Activated T-helper 17 cell treated with anti-CD3 and anti-CD28 coated beads, Interleukin-2, amount 50 U/mL, for 72 hours (primary cell): ENCODE measurements around the gene EXD3. TPM values are rescaled to one million over a fixed set of nuclear protein-coding genes. Genes with fewer than 3 reads are reported as not detected.

ENCODE experiments used
- ATAC-seq: fragments of 150-1000 bp; cut with Tn5 transposase; replicated peaks from 2 replicates; pipeline ENCODE4 v1.10.0; 2021; ENCODE audit warnings: mild to moderate bottlenecking, moderate library complexity
- H3K27ac Mint-ChIP-seq: one replicate; pipeline ENCODE4 v1.8.0; 2022; ENCODE audit warnings: mixed read lengths
- H3K27me3 Mint-ChIP-seq: one replicate; pipeline ENCODE4 v1.8.0; 2022; ENCODE audit warnings: mixed read lengths
- H3K36me3 Mint-ChIP-seq: one replicate; pipeline ENCODE4 v1.8.0; 2022; ENCODE audit warnings: low read depth, mild to moderate bottlenecking, mixed read lengths
- H3K4me1 Mint-ChIP-seq: one replicate; pipeline ENCODE4 v1.8.0; 2022; ENCODE audit warnings: mixed read lengths
- H3K4me3 Mint-ChIP-seq: one replicate; pipeline ENCODE4 v1.8.0; 2022; ENCODE audit warnings: mild to moderate bottlenecking, mixed read lengths
- H3K9me3 Mint-ChIP-seq: one replicate; pipeline ENCODE4 v1.8.0; 2022; ENCODE audit warnings: mixed read lengths
- total RNA-seq, 2 donors: library from RNA; stranded (reverse); gene quantifications; one replicate each; pipeline ENCODE4 v1.2.3, GENCODE V29; 2022

The EXD3 gene
- total RNA-seq, 2 donors from 2014 or later: 8.8 to 10.0 TPM

DNA sequence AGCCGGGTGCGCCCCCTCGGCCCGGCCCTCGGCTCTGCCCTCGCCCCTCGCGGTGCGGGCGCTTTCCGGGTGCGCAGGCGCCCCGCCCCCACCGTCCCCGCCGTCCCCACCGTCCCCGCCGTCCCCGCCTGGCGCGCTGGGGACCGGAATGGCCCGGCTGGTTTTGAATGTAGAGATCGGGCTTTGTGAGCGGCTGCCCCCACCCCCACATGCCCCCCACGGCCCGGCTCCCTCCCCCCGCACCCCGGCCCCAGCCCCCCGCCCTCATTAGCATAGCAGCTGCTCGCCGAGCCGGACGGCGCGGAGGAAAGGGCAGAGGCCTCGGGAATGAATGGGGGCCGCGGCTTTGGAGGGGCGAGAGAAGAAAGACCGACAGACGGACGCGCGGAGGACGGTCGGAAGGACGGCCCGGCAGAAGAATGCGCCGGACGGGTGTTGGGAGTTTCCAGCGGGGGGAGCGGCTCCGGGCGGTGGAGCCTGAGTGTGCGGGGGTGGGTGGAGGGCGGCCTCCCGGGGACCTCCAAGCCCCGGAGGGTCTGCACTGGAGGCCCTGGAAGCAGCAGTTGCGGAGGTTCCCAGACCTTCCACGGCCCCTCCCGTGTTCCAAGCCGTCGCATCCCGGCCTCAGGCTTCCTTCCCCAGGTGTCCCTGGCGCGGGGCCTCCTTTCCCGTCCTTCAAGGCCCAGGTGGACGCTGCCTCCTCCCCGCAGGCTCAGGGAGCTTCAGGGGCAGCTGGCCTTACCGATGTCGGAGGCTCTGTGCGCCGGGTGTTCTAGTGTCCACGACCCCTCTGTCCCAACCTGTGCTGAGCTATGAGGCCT is 126.9 kb downstream of the EXD3 start:
- ATAC-seq: no peak
- Mint-ChIP-seq H3K27me3 (peaks cover 25% of the 10 kb centered on the region), H3K9me3 (no peaks in the 10 kb centered on the region), H3K36me3 (no peaks in the 10 kb centered on the region), H3K27ac (no peak overlapping the region), H3K4me3 (peak overlapping the region; percentile 54), H3K4me1 (peaks cover 5% of the 10 kb centered on the region)

DNA sequence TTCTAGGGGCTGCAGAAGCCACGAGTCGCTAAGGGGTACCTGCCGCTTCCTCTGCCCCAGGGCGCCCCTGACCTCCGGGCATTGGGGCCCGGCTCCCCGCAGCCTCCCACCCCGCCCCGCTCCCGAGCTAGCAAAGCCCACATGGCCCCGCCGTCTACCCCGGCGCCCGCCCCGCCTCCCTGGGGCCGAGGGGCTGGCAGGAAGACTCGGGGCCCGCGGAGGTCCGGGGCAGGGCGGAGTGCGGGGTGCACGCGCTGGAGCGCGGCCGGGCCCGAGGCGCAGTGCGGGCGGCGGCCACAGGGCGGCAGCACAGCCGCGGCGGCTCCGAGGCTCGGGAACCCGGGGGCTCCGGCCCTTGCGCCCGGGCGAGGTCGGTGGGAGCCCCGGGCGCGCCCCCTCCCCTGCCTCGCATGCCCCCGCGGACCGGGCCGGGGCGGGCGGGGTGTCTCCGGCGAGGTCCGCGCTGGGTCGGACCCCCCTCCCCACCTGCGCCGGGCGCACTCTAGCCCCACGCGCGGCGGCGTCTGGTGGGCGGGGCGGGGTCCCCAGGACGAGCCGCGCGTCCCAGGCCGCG is 127.6 kb downstream of the EXD3 start:
- Mint-ChIP-seq H3K36me3 (no peaks in the 10 kb centered on the region), H3K4me3 (no peak overlapping the region), H3K27ac (no peak overlapping the region), H3K9me3 (no peaks in the 10 kb centered on the region), H3K4me1 (peaks cover 5% of the 10 kb centered on the region), H3K27me3 (peaks cover 25% of the 10 kb centered on the region)
- ATAC-seq: peak; percentile 86

DNA sequence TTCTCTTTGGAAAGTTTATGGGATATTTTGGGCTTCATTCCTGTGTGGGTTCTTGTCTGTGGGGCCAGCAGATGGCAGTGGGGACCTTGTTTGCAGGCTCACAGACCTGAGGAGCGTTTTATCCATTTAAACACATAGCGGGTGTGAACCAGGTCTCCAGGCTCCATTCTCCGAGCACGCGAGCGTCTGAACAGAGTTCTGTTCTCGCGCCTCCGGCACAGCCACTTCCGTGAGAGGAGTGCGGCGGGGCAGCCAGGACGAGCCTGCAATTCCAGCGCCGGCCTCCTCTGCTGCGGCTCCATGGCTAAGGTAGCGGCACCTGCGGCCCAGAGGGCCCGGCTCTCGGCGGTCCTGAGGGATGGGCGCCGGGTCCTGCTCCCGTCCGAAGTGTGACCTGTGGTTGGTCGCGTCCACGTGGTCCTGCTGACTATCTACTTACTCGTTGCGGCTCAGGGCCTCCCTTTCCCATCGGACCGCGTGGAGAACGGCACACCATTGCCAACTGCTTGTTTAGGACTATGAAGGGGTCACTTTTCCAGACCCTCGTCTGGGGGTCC is 128.2 kb downstream of the EXD3 start:
- no peak for ATAC-seq
- Mint-ChIP-seq H3K4me3 (no peak overlapping the region), H3K4me1 (peaks cover 5% of the 10 kb centered on the region), H3K9me3 (no peaks in the 10 kb centered on the region), H3K36me3 (no peaks in the 10 kb centered on the region), H3K27me3 (peaks cover 23% of the 10 kb centered on the region), H3K27ac (no peak overlapping the region)

DNA sequence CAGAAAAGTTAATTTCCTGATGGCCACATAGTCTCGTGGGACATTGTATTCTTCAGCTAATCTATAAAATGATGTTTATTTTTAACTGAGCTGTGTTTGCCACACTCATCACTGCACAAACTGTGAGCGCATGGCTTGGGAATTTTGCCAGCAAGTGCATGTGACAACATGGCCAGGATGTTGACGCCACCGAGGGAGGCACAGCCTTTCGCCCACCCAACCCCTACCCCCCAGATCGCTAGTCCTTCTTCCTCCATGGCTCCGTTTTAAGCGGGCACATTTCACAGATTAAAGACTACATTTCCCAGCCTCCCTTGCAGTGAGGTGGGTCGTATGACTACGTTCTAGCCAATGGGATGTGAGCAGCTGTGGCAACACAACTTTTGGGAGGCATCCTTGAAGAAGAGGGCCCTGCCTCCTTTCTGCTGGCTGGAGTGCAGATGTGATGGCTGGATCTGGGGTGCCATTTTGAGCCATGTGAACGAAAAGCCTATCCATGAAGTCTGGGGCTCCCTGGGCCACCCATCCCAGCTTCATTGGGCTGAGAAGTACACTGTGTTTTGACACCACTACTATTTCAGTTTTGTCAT is 128.8 kb downstream of the EXD3 start:
- Mint-ChIP-seq H3K27ac (no peak overlapping the region), H3K4me1 (peaks cover 5% of the 10 kb centered on the region), H3K4me3 (no peak overlapping the region), H3K9me3 (no peaks in the 10 kb centered on the region), H3K36me3 (no peaks in the 10 kb centered on the region), H3K27me3 (peaks cover 22% of the 10 kb centered on the region)
- ATAC-seq: peak; percentile 65

DNA sequence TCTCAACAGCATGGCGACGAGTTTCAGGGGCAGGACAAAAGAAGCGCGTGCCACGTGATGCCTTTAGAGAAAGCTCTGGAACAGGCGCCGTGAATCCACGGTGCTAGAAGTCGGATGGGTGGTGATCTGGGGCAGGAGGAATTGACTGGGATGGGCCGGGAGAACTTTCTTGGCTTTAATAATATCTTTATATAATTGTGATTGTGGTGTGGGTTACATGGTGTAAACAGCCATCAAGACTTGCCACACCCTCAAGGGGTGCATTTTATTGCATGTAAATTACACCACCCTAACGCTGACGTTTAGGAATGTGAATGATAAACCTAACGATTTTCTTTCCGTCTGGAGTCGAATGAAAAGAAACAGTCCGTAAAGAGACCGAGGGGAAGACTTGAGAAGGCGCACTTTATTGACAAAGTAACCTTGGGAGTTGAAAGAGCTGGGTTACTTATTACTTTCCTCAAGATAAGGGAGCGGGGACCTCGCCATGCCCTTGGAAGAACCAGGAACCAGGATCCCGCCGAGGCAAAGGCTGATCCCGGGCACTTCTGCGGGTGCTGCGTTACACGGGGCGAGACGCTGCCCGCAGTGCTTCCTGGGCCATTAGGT is 129.4 kb downstream of the EXD3 start:
- H3K4me1 Mint-ChIP-seq: peaks cover 5% of the 10 kb centered on the region
- H3K4me3 Mint-ChIP-seq: no peak overlapping the region
- ATAC-seq: no peak
- H3K36me3 Mint-ChIP-seq: no peaks in the 10 kb centered on the region
- H3K27ac Mint-ChIP-seq: no peak overlapping the region
- H3K9me3 Mint-ChIP-seq: no peaks in the 10 kb centered on the region
- peaks cover 22% of the 10 kb centered on the region for H3K27me3 Mint-ChIP-seq

DNA sequence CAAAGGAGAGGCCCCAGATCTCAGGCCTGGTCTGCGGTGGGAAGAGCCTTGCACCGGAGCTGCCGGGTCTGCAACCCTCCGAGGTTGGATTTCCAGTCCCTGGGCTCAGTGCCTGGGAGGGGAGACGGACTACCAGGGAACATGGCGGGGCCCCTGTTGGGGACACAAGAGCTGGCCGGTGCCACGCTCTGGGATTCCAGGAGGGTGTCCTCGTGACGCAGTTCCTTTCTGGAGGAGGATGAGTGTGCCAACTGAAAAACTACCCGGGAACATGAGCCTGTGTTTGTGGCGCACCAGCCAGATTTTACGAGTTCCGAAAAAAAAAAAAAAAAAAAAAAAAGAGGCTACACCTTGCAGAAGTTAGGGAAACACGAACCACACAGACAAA is 129.9 kb downstream of the EXD3 start:
- Mint-ChIP-seq H3K4me1 (peaks cover 5% of the 10 kb centered on the region), H3K4me3 (no peak overlapping the region), H3K27me3 (peaks cover 22% of the 10 kb centered on the region), H3K36me3 (no peaks in the 10 kb centered on the region), H3K27ac (no peak overlapping the region), H3K9me3 (no peaks in the 10 kb centered on the region)
- no peak for ATAC-seq

DNA sequence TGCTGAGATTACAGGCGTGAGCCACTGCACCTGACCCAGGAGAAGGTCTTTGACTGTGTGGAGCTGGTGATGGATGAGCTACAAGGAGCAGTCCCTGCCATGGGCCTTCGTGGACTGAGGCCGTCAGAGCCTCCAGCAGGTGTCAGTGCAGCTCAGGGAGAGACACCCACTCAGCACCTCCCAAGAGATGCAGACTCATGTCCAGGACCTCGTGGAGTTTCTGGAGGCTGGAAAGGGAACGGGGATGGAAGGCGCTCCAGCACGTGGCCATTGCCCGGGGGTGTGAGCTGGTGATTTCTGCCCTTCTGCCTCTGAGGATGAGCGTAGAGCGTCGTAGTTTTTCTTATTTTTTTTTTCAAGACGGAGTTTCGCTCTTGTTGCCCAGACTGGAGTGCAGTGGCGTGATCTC is 136.0 kb downstream of the EXD3 start:
- Mint-ChIP-seq H3K4me1 (no peaks in the 10 kb centered on the region), H3K27me3 (no peaks in the 10 kb centered on the region), H3K27ac (no peak overlapping the region)

DNA sequence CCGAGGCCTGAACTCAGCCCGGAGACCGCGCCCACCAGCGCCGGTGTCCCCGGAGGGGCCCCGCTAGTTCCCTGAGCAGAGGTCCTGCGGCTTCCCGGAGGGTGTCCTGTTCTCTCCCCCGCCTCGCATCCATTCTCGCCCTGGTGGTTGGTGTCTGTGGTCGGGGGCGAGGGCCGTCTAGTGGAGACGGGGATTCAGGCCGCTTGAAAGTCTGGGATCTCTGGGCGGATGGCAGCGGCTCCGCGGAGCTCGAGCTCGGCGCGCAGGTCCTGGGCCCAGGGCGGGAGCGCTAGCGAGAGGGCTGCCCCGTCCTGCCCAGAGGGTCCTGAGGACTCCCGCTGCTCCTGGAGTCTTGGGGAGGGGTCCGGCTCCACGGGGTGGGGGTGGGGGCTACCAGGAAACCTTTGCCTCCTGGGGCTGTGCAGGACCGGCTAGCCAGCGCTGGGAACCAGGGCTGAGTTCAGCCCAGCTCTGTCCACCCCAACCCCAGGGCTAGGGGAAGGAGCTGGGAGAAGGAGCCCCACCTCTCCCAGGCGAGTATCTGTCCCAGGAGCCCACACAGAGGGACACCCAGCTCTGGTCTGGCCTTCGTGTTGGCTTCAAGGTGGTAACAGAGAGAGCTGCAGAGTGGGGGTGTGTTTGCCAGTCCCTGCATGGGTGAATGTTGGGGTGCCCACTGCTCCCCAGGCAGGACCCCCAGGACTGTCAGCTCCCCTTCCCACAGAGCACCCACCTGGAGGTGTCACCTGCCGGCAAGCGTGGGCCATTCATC is 141.4 kb downstream of the EXD3 start:
- Mint-ChIP-seq H3K36me3 (no peaks in the 10 kb centered on the region), H3K27me3 (no peaks in the 10 kb centered on the region), H3K27ac (no peak overlapping the region), H3K9me3 (no peaks in the 10 kb centered on the region), H3K4me1 (no peaks in the 10 kb centered on the region), H3K4me3 (no peak overlapping the region)
- ATAC-seq: no peak

More for the DNA sequence above, 136.0 kb downstream of the EXD3 start:
- Mint-ChIP-seq H3K36me3 (no peaks in the 10 kb centered on the region), H3K9me3 (no peaks in the 10 kb centered on the region), H3K4me3 (no peak overlapping the region)
- peak; percentile 51 for ATAC-seq

DNA sequence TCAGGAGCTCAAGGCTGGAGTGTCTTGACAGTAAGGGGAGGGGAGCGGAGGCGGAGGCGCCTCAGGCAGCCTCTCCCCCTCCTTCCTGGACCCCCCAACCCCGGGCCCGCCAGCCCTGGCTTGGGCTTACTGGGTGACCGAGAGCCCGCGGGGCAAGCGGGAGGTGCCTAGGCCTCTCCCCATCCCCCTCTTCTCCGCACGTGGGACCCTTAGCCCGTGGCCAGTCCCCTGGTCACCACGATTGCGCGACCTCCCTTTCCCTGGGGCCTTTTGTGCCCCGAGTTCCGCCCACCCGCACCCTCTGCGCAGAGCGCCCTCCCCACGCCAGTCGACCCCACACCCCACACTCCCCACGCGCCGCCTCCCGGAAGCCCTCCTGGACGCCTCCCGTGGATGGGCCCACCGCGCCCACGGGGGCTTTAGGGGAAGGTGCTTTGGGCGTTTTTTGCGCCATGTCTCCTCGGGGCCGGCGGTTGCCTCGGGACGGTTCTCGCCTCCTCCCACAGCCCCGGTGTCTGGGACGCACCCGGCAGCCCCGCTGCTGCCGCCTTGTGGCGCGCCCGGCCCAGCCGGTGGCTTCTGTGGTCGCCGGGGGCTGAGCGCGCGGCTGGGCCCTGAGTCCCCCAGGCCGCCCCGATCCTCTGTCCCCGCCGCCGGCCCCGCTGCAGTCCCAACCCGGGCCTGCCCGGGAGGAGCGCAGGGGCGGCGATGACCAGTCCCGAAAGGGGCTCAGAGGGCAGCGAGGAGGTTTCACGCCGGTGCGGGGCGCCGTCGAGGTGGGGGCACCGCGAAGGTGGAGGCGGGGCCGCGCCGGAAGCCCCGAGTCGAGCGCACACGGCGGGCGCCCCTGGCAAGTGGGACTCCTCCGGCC is 142.3 kb downstream of the EXD3 start:
- Mint-ChIP-seq H3K36me3 (no peaks in the 10 kb centered on the region), H3K4me1 (peaks cover 1% of the 10 kb centered on the region), H3K27me3 (no peaks in the 10 kb centered on the region), H3K4me3 (no peak overlapping the region), H3K27ac (no peak overlapping the region), H3K9me3 (no peaks in the 10 kb centered on the region)
- no peak for ATAC-seq

DNA sequence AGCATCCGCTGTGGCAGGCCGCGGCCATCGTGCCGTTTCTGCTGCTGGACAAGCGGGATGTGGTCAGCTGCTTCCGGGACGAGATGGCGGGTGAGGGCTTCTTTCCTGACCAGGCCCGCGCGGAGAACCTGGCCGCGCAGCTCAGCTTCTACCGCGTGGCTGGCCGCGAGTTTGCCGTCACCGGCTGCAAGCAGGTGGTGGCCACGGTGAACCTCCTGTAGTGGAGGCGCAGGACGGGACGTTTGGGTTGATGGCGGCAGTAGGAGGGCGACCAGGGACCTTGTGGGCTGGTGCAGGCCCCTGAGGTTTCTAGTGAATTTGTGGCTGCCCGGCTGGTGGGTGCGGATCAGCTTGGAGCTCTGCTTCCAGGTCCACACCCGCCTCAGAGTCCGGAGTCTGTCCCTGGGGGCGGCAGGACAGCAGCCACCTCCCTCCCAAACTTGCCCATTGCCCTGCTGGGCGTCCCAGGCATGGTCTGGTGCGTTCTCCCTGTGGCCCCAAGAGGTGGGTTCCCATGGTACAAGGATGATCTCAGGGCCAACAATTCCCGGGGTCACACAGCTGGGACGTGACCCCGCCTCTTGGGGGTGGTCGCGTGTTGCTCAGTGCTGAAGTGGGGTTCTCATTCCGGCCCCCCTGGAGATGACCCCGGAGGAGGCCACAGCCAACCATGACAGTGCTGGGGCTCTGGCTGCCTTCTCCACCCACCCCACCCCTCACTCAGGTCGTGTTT is 143.1 kb downstream of the EXD3 start:
- no peaks in the 10 kb centered on the region for H3K36me3 Mint-ChIP-seq
- H3K27me3 Mint-ChIP-seq: no peaks in the 10 kb centered on the region
- peaks cover 7% of the 10 kb centered on the region for H3K4me1 Mint-ChIP-seq
- no peak for ATAC-seq
- no peak overlapping the region for H3K27ac Mint-ChIP-seq
- no peaks in the 10 kb centered on the region for H3K9me3 Mint-ChIP-seq
- H3K4me3 Mint-ChIP-seq: no peak overlapping the region

DNA sequence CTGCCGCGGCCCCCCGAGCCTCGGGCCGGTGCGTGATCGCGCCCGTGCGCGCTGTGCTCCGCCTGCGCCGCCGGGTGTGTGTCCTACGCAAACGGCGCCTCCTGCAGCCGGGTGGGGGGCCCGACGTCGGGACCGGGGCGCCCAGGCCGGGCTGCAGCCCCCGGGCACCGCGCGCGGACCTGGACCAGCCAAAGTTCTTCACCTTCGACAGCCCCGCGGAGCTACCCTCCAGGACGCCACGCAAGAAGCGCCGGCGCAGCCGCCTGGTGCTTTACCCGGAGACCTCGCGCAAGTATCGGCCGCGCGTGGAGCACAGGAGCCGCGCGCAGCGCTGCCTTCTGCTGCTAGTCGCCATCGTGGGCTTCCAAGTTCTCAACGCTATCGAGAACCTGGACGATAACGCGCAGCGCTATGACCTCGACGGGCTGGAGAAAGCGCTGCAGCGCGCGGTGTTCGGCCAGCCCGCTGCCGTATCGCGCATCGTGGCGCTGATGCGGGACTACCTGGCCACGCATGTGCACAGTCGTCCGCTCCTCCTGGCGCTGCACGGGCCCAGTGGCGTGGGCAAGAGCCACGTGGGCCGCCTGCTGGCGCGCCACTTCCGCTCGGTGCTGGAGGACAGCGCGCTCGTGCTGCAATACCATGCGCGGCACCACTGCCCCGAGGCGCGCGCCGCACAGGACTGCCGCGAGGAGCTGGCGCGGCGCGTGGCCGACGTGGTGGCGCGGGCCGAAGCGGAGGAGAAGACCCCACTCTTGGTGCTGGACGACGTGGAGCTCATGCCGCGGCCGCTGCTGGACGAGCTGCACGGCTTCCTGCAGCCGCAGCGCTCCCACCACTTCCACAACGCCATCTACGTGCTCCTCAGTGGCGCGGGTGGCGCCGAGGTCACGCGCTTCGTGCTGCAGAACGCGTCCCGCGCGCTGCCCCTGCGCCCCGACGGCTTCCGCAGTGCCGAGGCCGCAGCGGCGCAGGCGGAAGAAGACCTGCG is 143.9 kb downstream of the EXD3 start:
- Mint-ChIP-seq H3K27ac (no peak overlapping the region), H3K4me1 (peaks cover 7% of the 10 kb centered on the region), H3K36me3 (no peaks in the 10 kb centered on the region), H3K27me3 (no peaks in the 10 kb centered on the region), H3K4me3 (no peak overlapping the region), H3K9me3 (no peaks in the 10 kb centered on the region)
- no peak for ATAC-seq
